Gastrocnemius medialis (tissue), 4 donors: ENCODE data around the gene MAPK11. TPM values are rescaled to one million over a fixed set of nuclear protein-coding genes. Genes with fewer than 3 reads are reported as not detected.

Experiments used
- ATAC-seq, 2 donors: fragments of 150-250 bp; one replicate each; pipeline ENCODE4 v1.9.1; 2016
- DNase-seq, 2 donors: peaks; one replicate each; pipeline ENCODE4 v3.0.0-alpha.2; 2019
- H3K27ac ChIP-seq, 4 donors: fragments of 200-600 bp; sonication (generic); 1 replicate in 1 of 4; 2 replicates in 3 of 4; pipeline ENCODE4 v1.5.1; 2016 to 2018; ENCODE audit warnings: mild to moderate bottlenecking in 2 of 4, moderate library complexity in 1 of 4
- H3K27me3 ChIP-seq, 3 donors: fragments of 200-600 bp; sonication (generic) in 2 of 3; 1 replicate in 1 of 3; 2 replicates in 2 of 3; pipeline versions ENCODE4 v1.5.1 to v1.6.0; 2016 to 2019; ENCODE audit warnings: mild to moderate bottlenecking in 1 of 3, moderate library complexity in 1 of 3
- H3K36me3 ChIP-seq, 2 donors: fragments of 200-600 bp; sonication (generic) in 1 of 2; one replicate each; pipeline ENCODE4 v1.5.1; 2017 to 2018
- H3K4me1 ChIP-seq, 2 donors: fragments of 200-600 bp; sonication (generic) in 1 of 2; one replicate each; pipeline ENCODE4 v1.5.1; 2016 to 2017; ENCODE audit warnings: mild to moderate bottlenecking in 2 of 2
- H3K4me3 ChIP-seq, 4 donors: fragments of 200-600 bp; sonication (generic) in 3 of 4; 1 replicate in 1 of 4; 2 replicates in 3 of 4; pipeline ENCODE4 v1.5.1; 2016 to 2019; ENCODE audit warnings: mild to moderate bottlenecking in 2 of 4
- H3K9me3 ChIP-seq, 3 donors: fragments of 200-600 bp; sonication (generic) in 2 of 3; 1 replicate in 1 of 3; 2 replicates in 2 of 3; pipeline ENCODE4 v1.5.1; 2016 to 2019
- POLR2A ChIP-seq, 2 donors: fragments of 450-650 bp; IDR thresholded peaks; one replicate each; pipeline ENCODE4 v1.6.1; 2017; ENCODE audit warnings: antibody characterized with exemption in 2 of 2, mild to moderate bottlenecking in 2 of 2, moderate library complexity in 2 of 2
- in situ Hi-C, 4 donors: fragments of 200-750 bp; cut with MboI; loops; one replicate each; pipeline versions ENCODE4 v1.15.0 to v1.8.0; 2017; ENCODE audit warnings: low sequenced_read_pairs in 4 of 4
- intact Hi-C: fragments of 100-400 bp; cut with DNase I; formaldehyde crosslinking; loops from one replicate; pipeline ENCODE4 v1.15.1; 2023; ENCODE audit warnings: low total_unique reads
- total RNA-seq, 4 donors: library from RNA; depleted of rRNA; stranded (reverse); fragments of >200 nt; gene quantifications; one replicate each; pipeline versions ENCODE4 v1.1.0 to v1.2.3, GENCODE V29; 2016
- TF ChIP-seq, protein P1 (sequence below), 5 experiments: fragments of 450-650 bp in 3 of 5; fragments of 200-600 bp in 2 of 5; sonication (generic) in 2 of 5; IDR thresholded peaks in 4 of 5; conservative IDR thresholded peaks in 1 of 5; 1 replicate in 4 of 5; 2 replicates in 1 of 5; pipeline ENCODE4 v1.5.1; 2016 to 2019; ENCODE audit warnings: antibody characterized with exemption in 5 of 5, mild to moderate bottlenecking in 3 of 5, moderate library complexity in 3 of 5

The MAPK11 gene
- total RNA-seq, 4 donors from 2014 or later, result 1.8 to 4.2 (median 3.4) TPM

DNA sequence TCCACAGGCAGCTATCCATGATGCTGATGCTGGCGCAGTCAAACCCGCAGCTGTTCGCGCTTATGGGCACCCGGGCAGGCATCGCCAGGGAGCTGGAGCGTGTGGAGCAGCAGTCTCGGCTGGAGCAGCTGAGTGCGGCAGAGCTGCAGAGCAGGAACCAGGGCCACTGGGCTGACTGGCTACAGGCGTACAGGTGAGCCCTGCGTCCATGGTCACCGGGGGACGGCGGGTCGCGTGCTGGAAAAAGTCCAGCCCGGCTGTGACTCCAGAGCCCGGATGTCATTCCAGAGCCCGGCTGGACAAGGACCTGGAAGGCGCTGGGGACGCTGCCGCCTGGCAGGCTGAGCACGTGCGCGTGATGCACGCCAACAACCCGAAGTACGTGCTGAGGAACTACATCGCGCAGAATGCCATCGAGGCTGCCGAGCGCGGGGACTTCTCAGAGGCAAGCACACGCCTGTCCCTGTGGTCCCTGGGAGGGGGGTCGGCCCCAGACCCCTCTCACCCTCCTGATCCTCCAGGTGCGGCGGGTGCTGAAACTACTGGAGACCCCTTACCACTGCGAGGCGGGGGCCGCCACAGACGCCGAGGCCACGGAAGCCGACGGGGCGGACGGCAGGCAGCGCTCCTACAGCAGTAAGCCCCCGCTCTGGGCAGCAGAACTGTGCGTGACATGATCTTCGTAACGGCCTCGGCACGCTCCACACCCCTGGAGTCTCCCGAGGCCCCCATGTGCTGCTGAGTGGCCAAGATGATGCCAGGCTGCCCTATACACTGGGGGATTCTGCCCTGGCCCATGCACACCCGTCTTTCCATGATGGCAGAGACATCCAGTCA is 53.3 kb downstream of the MAPK11 start:
- intact Hi-C loops (no loop called here), in situ Hi-C loops (no loop called here)
- no peak for ATAC-seq
- DNase-seq, result no peak
- H3K9me3 ChIP-seq, result no peaks in the 10 kb centered on the region
- no peak overlapping the region for H3K4me3 ChIP-seq
- no peak overlapping the region for H3K27ac ChIP-seq
- H3K4me1 ChIP-seq, result no peaks in the 10 kb centered on the region
- no peak for TF ChIP-seq POLR2A (IDR thresholded peaks at IDR 0.05)
- TF ChIP-seq, protein P1, sequence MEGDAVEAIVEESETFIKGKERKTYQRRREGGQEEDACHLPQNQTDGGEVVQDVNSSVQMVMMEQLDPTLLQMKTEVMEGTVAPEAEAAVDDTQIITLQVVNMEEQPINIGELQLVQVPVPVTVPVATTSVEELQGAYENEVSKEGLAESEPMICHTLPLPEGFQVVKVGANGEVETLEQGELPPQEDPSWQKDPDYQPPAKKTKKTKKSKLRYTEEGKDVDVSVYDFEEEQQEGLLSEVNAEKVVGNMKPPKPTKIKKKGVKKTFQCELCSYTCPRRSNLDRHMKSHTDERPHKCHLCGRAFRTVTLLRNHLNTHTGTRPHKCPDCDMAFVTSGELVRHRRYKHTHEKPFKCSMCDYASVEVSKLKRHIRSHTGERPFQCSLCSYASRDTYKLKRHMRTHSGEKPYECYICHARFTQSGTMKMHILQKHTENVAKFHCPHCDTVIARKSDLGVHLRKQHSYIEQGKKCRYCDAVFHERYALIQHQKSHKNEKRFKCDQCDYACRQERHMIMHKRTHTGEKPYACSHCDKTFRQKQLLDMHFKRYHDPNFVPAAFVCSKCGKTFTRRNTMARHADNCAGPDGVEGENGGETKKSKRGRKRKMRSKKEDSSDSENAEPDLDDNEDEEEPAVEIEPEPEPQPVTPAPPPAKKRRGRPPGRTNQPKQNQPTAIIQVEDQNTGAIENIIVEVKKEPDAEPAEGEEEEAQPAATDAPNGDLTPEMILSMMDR (IDR thresholded peaks at IDR 0.05 in 4 of 5, conservative IDR thresholded peaks at IDR 0.05 in 1 of 5), result no peak
- H3K27me3 ChIP-seq, result no peaks in the 10 kb centered on the region
- H3K36me3 ChIP-seq, result peaks cover 0 to 87% of the 10 kb centered on the region in 2 donors

DNA sequence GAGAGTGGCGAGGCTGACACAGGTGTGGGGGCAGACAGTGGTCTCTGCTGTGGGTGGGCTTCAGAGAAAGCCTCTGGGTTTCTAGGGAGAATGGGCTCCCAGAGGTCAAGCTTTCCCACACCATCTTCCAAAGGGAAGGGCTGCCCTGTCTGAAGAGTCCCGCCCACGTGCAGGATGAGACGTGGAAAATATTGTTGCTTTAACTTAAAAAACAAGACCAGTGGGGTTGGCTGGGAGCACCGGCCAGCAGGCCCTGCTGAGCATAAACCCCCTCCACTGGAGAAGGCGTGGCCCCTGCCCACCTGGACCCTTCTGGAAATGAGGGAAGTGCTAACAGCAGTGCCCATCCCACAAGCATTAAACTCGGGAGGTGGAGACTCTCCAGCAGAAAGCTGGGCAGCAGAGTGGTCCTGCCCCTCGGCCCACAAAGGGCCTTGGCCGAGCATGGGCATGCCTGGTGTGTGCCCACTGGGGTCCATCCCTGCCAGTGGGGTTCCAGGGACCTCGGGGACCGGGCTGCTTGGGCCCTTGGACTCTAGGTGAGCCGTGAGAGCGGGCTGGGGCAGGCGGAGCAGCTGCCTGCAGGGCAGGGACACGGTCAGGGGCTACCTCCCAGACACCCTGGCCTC is 54.0 kb downstream of the MAPK11 start:
- no peak overlapping the region for H3K4me3 ChIP-seq
- intact Hi-C loops, result no loop called here
- in situ Hi-C loops, result no loop called here
- DNase-seq (no peak), ATAC-seq (no peak)
- TF ChIP-seq, protein P1 (IDR thresholded peaks at IDR 0.05 in 4 of 5, conservative IDR thresholded peaks at IDR 0.05 in 1 of 5), result no peak
- TF ChIP-seq POLR2A (IDR thresholded peaks at IDR 0.05), result no peak
- H3K4me1 ChIP-seq, result no peaks in the 10 kb centered on the region
- peak overlapping the region in 1 of 4 donors; percentile 43 for H3K27ac ChIP-seq
- no peaks in the 10 kb centered on the region for H3K9me3 ChIP-seq
- no peaks in the 10 kb centered on the region for H3K27me3 ChIP-seq
- peaks cover 0 to 82% of the 10 kb centered on the region in 2 donors for H3K36me3 ChIP-seq

DNA sequence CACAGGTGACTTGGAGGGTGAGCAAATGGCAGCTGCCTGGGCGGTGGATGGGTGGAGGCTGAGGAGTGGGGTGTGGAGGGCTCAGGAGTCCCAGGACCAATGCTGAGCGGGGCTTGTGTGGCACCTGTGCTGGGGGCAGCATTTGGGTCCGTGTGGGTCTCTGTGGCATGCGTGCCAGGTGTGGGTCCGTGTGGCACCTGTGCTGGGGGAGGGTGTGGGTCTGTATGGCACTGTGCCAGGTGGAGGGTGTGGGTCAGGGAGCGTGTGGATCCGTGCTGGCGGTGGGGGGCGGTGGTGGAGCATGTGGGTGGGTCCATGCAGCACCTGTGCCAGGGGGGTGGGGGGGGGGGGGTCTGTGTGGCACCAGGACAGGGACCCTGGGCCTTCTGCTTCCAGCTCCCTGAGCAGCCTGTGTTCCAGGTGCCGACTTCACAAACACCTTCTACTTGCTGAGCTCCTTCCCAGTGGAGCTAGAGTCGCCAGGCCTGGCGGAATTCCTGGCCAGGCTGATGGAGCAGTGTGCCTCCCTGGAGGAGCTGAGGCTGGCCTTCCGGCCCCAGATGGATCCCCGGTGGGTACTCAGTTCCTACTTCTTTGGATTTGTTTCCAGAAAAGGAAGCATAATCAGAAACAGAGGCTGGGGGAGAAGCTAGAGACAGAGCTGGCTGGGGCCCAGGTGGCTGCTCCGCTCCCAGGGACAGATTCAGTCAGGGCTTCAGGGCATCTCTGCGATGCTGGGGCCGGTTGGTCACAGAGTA is 54.7 kb downstream of the MAPK11 start:
- ATAC-seq (no peak), DNase-seq (no peak)
- intact Hi-C loops, result no loop called here
- Histone ChIP-seq H3K4me1 (no peaks in the 10 kb centered on the region), H3K4me3 (no peak overlapping the region), H3K36me3 (peaks cover 0 to 82% of the 10 kb centered on the region in 2 donors), H3K27ac (peak overlapping the region in 1 of 4 donors; percentile 48), H3K9me3 (no peaks in the 10 kb centered on the region), H3K27me3 (no peaks in the 10 kb centered on the region)
- TF ChIP-seq, protein P1 (IDR thresholded peaks at IDR 0.05 in 4 of 5, conservative IDR thresholded peaks at IDR 0.05 in 1 of 5), result no peak
- no peak for TF ChIP-seq POLR2A (IDR thresholded peaks at IDR 0.05)
- in situ Hi-C loops, result no loop called here

Other genes starting within 250 kb of the MAPK11 start
- not detected for gene TTLL8, start 212.1 kb downstream of the MAPK11 start, total RNA-seq
- under 1 TPM in 1 of 4 donors, not detected in 3; 0.42 TPM for gene MLC1, start 185.0 kb downstream of the MAPK11 start, total RNA-seq
- under 1 TPM in 1 of 4 donors, not detected in 3; 0.25 TPM for gene MOV10L1, start 180.4 kb downstream of the MAPK11 start, total RNA-seq
- gene PANX2, start 99.6 kb downstream of the MAPK11 start, total RNA-seq, result under 1 TPM in 2 of 4 donors, not detected in 2; 0.40 to 0.83 TPM
- 10 to 100 TPM; 21.4 to 30.3 (median 24.5) TPM for gene TRABD, start 84.5 kb downstream of the MAPK11 start, total RNA-seq
- 10 to 100 TPM; 26.4 to 54.9 (median 34.0) TPM for gene SELENOO, start 69.4 kb downstream of the MAPK11 start, total RNA-seq
- gene TUBGCP6, start 25.4 kb downstream of the MAPK11 start, total RNA-seq, result 10 to 100 TPM; 18.7 to 27.4 (median 19.2) TPM
- 10 to 100 TPM in 2 of 4 donors, 1 to 10 TPM in 2; 4.1 to 24.9 (median 8.6) TPM for gene HDAC10, start 19.1 kb downstream of the MAPK11 start, total RNA-seq
- gene MAPK12, start 8.7 kb downstream of the MAPK11 start, total RNA-seq, result 100 to 1,000 TPM; 126 to 290 (median 219) TPM
- 10 to 100 TPM in 1 of 4 donors, 1 to 10 TPM in 3; 8.0 to 11.8 (median 9.0) TPM for gene PLXNB2, start 37.3 kb upstream of the MAPK11 start, total RNA-seq
- gene DENND6B, start 56.6 kb upstream of the MAPK11 start, total RNA-seq, result under 1 TPM in 3 of 4 donors, not detected in 1; 0.55 to 0.84 (median 0.68) TPM
- gene PPP6R2, start 72.9 kb upstream of the MAPK11 start, total RNA-seq, result 10 to 100 TPM; 55.7 to 96.2 (median 74.1) TPM
- gene SBF1, start 204.7 kb upstream of the MAPK11 start, total RNA-seq, result 100 to 1,000 TPM in 3 of 4 donors, 10 to 100 TPM in 1; 50.5 to 116 (median 107) TPM
- gene ADM2, start 211.2 kb upstream of the MAPK11 start, total RNA-seq, result under 1 TPM in 1 of 4 donors, not detected in 3; 0.53 TPM
- not detected for gene MIOX, start 216.5 kb upstream of the MAPK11 start, total RNA-seq
- 10 to 100 TPM; 19.7 to 39.4 (median 26.9) TPM for gene LMF2, start 237.3 kb upstream of the MAPK11 start, total RNA-seq
- 10 to 100 TPM; 19.0 to 29.3 (median 23.4) TPM for gene NCAPH2, start 237.8 kb upstream of the MAPK11 start, total RNA-seq